Brain microvascular endothelial cell (primary cell): Measurements from ENCODE around the gene PGA3.
"Not testable (repeated sequence)": the region's sequence is repeated elsewhere in the genome, so short reads cannot be mapped to it uniquely, and the experiment has no call there.

Experiments
- DNase-seq: peaks from one replicate; pipeline ENCODE4 v3.0.0-alpha.2; 2020
- H3K27ac ChIP-seq: fragments of 250-450 bp; sonication (Bioruptor Pico); 2 replicates; pipeline ENCODE4 v1.5.1; 2020; ENCODE audit warnings: mild to moderate bottlenecking, moderate library complexity
- H3K27me3 ChIP-seq: fragments of 250-450 bp; sonication (Bioruptor Pico); replicated peaks from 2 replicates; pipeline ENCODE4 v1.5.1; 2020; ENCODE audit warnings: mild to moderate bottlenecking
- H3K36me3 ChIP-seq: fragments of 250-450 bp; sonication (Bioruptor Pico); replicated peaks from 2 replicates; pipeline ENCODE4 v1.5.1; 2020; ENCODE audit warnings: mild to moderate bottlenecking
- H3K4me3 ChIP-seq: 2 replicates; pipeline ENCODE4 v1.5.1; 2011; ENCODE audit warnings: low read depth, mild to moderate bottlenecking, control low read depth, low read length, moderate library complexity
- in situ Hi-C: cut with HindIII; loops from 2 replicates; pipeline ENCODE4 v1.10.0; 2017; ENCODE audit warnings: low sequenced_read_pairs, low pct_ligation_motif_present
- TF ChIP-seq, protein P1 (sequence below): IDR thresholded peaks from 2 replicates; pipeline ENCODE4 v1.5.1; 2011; ENCODE audit warnings: low read depth, mild to moderate bottlenecking, moderate library complexity, low read length, control low read depth, inconsistent platforms; ENCODE audit errors: missing control alignments

Gene PGA3

DNA sequence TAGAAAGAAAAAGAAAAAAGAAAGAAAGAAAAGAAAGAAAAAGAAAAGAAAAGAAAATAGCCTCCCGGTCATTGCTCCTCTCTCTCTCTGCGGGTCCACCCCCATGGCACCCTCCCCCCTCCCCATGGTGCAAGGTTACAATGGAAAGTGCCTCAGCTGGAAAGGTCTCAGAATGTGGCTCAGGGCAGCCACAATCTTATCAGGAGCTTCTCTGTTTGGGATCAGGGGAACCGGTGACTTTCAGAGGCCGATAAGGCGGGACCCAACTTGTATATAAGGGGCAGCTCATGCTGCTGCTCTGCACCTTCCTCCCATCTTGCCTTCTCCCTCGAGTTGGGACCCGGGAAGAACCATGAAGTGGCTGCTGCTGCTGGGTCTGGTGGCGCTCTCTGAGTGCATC is 37.6 kb downstream of the PGA3 start, which contains the start of gene PGA5:
Gene PGA5 (plus strand): TSS at position 301 of the 400 bp plus-strand sequence. CDS start 52 bp downstream, at position 353.
- H3K36me3 ChIP-seq, in situ Hi-C loops, H3K27ac ChIP-seq, H3K27me3 ChIP-seq, DNase-seq, H3K4me3 ChIP-seq: not testable (repeated sequence)

DNA sequence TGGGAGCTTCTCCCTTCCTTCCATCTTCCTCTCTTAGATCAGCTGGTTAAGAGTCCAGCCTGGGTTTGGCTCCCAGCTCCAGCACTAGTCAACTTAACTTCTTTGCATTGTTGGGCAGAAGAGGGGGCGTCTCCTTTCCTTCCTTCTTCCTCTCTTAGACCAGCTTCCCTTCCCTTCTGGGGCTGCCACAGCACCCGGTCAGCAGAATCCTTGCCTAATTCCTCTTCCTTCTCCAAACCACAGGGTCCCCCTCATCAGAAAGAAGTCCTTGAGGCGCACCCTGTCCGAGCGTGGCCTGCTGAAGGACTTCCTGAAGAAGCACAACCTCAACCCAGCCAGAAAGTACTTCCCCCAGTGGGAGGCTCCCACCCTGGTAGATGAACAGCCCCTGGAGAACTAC is 38.2 kb downstream of the PGA3 start:
- DNase-seq, H3K27me3 ChIP-seq, H3K36me3 ChIP-seq, H3K4me3 ChIP-seq, in situ Hi-C loops, H3K27ac ChIP-seq: not testable (repeated sequence)

DNA sequence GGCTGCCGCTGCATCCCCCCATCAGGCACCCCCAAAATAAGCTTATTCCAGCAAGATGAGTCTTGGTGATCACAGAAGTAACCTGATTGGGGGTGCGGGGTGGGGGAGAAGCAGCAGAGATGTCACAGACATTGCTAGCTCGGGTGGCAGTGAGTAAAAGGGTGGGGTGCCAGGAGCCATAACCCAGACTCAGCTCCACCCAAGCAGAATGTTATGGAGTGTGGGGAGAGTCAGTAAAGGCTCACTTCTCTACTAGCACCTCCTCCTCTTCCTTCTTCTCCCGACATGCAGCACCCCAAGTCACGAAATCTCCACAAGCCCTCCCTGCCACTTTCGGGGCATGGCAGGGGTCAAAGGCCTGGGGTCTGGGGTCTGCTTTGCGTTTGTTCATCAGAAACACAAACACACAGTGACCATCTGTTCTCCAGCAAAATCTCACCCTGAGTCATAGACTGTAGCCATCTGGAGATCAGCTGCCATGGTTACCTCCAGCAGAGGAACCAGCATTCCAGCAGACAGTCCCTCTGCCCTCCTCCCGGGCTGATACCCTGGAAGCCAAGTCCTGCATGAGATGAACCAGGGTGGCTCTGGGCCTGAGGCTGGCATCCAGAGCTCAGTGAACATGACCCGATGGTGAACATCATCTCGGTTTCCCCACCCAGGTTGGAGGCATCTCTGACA is 42.1 kb downstream of the PGA3 start:
- H3K27me3 ChIP-seq, H3K27ac ChIP-seq, H3K36me3 ChIP-seq, H3K4me3 ChIP-seq, DNase-seq, in situ Hi-C loops: not testable (repeated sequence)

DNA sequence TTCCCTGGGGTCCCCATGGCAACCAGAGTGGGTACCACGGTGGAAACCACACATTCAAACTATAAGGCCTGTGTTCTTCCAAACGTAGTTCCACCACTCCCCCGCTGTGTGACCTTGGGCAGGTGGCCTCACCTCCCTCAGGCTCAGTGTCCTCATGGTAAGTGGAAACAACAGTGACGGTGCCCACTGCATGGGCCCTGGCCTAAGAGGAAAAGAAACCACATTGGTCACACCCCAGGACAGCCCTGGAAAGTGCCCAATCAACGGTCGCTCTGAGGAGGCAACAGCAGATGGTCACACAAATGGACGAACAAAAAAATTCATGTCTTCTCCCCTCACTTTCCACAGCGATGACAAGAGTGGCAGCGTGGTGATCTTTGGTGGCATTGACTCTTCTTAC is 44.8 kb downstream of the PGA3 start:
- H3K27me3 ChIP-seq, H3K36me3 ChIP-seq, in situ Hi-C loops, DNase-seq, H3K27ac ChIP-seq, H3K4me3 ChIP-seq: not testable (repeated sequence)

DNA sequence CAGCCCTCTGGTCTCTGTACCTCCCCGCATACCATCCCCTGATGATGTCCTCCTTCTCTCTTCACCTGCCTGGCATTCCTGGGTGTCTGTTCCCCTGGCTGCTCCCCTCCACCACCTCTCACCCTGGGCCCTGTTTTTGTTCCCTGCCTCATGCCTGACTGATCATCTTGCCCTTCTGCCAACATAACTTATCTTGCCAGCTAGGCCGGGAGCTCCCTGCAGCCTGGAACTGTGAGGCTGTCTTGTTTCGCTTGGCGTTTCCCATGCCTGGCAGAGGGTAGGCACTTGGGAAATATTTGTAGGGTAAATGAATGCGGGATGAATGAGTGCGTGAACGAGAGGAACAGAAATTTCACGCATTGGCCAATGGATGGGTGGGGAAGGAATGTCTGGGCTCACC is 45.9 kb downstream of the PGA3 start:
- in situ Hi-C loops, H3K27ac ChIP-seq, H3K27me3 ChIP-seq, DNase-seq, H3K36me3 ChIP-seq, H3K4me3 ChIP-seq: not testable (repeated sequence)

DNA sequence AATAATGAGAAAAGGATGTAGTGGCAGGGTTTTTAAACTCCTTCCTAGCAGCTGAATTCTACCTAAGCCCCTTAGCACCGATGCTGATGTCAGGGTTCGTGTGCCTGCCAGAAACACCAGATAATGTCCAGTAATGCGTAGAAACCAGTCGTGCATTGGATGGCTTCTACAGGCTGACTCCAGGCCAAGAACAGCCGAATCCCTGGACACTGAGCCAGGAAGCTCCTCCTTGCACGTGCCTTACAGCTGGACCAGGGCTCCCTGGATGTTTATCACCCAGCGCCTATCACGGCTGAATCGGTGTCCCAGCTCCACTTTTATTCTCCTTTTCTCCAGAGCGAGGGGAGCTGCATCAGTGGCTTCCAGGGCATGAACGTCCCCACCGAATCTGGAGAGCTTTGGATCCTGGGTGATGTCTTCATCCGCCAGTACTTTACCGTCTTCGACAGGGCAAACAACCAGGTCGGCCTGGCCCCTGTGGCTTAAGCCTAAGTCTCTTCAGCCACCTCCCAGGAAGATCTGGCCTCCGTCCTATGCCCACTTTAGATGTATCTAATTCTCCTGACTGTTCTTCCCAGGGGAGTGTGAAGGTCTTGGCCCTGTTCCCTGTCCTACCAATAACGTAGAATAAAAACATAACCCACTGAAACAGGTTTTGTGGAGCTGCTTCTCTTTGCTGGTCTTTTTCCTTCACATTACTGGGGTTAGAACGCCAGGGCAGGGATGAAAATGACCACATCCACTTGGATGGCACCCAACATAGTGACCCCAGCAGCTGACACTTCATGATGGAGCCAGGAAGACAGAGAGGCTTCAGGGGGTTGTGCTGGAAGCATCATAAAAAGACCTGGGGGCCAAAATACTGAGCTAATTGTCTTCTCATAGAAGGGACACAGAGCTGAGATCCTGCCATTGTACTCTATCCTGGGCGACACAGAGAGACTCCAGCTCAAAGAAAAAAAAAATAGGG is 47.8 kb downstream of the PGA3 start:
- not testable (repeated sequence) for H3K4me3 ChIP-seq

DNA sequence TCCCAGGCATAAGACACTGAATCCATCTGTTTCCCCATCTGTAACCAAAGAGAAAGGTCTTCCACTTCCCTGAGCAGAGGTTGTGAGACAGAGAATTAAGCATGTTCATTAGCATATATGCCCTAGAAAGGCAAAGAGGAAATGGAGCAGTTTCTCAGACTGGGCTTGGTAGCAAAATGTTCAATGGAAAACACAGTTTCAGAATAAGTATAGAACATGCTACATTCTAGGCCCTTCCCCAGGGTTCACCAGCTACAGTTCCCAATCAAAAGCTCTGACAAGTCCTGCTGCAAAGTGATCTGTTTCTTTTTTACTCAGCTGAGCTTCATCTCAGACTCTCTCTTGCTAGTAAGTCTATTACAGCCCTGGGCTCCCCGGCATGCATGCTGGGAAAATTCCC is 49.0 kb downstream of the PGA3 start:
- DNase-seq, H3K27ac ChIP-seq, H3K4me3 ChIP-seq, in situ Hi-C loops, H3K36me3 ChIP-seq, H3K27me3 ChIP-seq: not testable (repeated sequence)

More for the DNA sequence above, 47.8 kb downstream of the PGA3 start:
- DNase-seq, H3K36me3 ChIP-seq, in situ Hi-C loops, H3K27me3 ChIP-seq, H3K27ac ChIP-seq: not testable (repeated sequence)

DNA sequence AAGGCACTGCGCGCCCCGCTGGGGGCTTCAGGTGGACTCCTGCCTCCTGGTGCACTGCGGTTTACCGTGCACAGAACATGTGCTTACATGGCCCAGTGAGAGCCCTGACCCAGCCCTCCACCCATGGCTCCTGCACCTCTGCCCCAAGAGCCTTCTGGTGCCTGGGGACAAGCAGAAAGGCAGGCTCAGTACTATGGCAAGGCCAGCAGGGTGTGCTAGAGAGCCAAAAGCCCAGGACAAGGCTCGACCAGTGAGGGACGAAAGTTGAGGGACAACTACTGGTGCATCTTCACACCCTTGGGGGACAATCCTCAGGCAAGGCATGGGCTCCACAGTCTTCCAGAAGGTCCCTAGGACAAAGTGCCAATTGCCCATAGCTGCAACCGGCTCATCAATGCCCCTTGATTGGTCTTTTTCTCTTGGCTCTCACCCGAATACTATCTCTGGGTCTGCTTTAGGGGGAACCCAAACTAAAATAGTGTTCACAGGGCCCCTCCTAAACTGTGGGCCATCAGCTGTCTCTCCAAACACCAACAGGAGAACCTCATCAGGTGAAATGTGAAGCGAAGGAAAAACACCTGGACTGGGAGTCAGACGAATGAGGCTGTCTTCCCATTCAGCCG is 51.2 kb downstream of the PGA3 start:
- Histone ChIP-seq H3K36me3 (no peaks in the 10 kb centered on the region), H3K4me3 (no peak overlapping the region), H3K27me3 (peaks cover 1% of the 10 kb centered on the region), H3K27ac (no peak overlapping the region)
- in situ Hi-C loops, result no loop called here
- DNase-seq, result peak; percentile 46
- TF ChIP-seq, protein P1, sequence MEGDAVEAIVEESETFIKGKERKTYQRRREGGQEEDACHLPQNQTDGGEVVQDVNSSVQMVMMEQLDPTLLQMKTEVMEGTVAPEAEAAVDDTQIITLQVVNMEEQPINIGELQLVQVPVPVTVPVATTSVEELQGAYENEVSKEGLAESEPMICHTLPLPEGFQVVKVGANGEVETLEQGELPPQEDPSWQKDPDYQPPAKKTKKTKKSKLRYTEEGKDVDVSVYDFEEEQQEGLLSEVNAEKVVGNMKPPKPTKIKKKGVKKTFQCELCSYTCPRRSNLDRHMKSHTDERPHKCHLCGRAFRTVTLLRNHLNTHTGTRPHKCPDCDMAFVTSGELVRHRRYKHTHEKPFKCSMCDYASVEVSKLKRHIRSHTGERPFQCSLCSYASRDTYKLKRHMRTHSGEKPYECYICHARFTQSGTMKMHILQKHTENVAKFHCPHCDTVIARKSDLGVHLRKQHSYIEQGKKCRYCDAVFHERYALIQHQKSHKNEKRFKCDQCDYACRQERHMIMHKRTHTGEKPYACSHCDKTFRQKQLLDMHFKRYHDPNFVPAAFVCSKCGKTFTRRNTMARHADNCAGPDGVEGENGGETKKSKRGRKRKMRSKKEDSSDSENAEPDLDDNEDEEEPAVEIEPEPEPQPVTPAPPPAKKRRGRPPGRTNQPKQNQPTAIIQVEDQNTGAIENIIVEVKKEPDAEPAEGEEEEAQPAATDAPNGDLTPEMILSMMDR, result peak; percentile 99

DNA sequence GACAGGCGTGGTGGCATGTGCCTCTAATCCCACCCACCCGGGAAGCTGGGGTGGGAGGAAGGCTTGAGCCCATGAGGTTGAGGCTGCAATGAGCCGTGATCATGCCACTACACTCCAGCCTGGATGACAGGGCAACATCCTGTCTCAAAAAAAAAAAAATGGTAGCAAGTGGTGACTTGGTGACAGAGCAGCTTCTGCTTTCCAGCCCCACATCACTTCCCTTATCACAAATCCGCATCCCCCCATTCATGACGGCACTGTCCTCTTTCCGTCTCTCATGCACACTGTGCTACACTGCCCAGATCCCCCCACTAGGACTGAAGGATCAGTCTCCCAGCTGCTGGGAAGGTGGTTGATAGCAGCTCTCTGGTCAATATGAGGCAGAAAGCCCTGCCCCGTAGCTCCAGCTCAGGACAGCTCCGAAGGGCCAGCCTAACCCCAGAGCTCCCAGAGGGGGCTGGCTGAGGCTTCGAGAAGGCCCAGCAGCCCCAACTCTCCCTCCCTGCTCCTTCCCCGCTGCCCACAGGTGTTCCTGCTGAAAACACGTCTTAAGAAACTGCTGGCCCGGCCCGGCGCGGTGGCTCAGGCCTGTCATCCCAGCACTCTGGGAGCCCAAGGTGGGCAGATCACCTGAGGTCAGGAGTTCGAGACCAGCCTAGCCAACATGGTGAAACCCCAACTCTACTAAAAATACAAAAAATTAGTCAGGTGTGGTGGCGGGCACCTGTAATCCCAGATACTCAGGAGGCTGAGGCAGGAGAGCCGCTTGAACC is 53.6 kb downstream of the PGA3 start:
- no peaks in the 10 kb centered on the region for H3K27me3 ChIP-seq
- no peak overlapping the region for H3K4me3 ChIP-seq
- no peaks in the 10 kb centered on the region for H3K36me3 ChIP-seq
- TF ChIP-seq, protein P1, result no peak
- no peak overlapping the region for H3K27ac ChIP-seq
- DNase-seq, result no peak
- in situ Hi-C loops, result no loop called here
